ENCODE measurements around the gene PROZ. TPM values are rescaled to one million over a fixed set of nuclear protein-coding genes. Genes with fewer than 3 reads are reported as not detected.
A peak's percentile ranks its signal among the peaks of the same experiment; 100 is the strongest.

PROZ gene
- total and polyA plus RNA-seq, 2 of the 13 experiments (the other 11 are each of a cell fraction or from before 2014, with no cell fraction given) = 5.6 to 22.5 TPM

DNA sequence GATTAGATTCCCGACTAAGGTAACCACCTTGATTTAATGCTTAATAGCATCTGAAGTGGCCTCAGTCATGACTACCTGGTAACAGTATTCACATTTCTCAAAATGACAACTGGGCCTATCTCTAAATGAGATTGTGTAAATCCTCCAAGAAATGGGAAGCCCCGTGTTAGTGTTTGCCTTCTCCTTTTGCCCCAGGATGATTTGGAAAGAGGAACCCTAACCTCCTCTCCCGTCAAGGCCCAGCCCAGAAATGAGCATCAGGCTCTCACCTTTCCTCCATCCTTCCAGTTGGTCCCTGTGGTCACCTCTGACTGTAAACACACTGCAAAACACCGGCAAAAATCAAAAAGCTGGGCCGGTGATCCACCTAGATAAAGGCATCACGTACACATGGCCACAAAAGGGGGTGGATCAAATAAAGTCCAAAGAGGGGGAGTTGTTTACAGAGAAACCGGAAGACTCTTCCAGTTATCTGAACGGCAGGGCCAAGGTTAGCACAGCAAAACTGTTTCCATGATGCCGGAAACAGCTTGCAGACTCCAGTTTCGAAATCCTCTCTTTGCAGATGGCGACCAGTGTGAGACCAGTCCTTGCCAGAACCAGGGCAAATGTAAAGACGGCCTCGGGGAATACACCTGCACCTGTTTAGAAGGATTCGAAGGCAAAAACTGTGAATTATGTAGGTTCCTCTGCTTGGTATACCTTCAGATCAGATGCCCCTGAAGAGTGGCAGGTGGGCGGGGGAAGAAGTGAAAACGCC lies 19.5 kb upstream of the PROZ start (continued):
- TF ChIP-seq, protein P1, sequence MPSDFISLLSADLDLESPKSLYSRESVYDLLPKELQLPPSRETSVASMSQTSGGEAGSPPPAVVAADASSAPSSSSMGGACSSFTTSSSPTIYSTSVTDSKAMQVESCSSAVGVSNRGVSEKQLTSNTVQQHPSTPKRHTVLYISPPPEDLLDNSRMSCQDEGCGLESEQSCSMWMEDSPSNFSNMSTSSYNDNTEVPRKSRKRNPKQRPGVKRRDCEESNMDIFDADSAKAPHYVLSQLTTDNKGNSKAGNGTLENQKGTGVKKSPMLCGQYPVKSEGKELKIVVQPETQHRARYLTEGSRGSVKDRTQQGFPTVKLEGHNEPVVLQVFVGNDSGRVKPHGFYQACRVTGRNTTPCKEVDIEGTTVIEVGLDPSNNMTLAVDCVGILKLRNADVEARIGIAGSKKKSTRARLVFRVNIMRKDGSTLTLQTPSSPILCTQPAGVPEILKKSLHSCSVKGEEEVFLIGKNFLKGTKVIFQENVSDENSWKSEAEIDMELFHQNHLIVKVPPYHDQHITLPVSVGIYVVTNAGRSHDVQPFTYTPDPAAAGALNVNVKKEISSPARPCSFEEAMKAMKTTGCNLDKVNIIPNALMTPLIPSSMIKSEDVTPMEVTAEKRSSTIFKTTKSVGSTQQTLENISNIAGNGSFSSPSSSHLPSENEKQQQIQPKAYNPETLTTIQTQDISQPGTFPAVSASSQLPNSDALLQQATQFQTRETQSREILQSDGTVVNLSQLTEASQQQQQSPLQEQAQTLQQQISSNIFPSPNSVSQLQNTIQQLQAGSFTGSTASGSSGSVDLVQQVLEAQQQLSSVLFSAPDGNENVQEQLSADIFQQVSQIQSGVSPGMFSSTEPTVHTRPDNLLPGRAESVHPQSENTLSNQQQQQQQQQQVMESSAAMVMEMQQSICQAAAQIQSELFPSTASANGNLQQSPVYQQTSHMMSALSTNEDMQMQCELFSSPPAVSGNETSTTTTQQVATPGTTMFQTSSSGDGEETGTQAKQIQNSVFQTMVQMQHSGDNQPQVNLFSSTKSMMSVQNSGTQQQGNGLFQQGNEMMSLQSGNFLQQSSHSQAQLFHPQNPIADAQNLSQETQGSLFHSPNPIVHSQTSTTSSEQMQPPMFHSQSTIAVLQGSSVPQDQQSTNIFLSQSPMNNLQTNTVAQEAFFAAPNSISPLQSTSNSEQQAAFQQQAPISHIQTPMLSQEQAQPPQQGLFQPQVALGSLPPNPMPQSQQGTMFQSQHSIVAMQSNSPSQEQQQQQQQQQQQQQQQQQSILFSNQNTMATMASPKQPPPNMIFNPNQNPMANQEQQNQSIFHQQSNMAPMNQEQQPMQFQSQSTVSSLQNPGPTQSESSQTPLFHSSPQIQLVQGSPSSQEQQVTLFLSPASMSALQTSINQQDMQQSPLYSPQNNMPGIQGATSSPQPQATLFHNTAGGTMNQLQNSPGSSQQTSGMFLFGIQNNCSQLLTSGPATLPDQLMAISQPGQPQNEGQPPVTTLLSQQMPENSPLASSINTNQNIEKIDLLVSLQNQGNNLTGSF (CRISPR knock-in tag; IDR thresholded peaks at IDR 0.05) = no peak
- peak; percentile 65; the same call in 1 of the 2 replicates for TF ChIP-seq ZNF335 (CRISPR knock-in tag; IDR thresholded peaks at IDR 0.05)
- TF ChIP-seq ZBTB20 (CRISPR knock-in tag; IDR thresholded peaks at IDR 0.05; ENCODE audit: borderline replicate concordance, low read depth) = peak; percentile 82; the same call in 1 of the 2 replicates
- peak; percentile 79; the same call in 1 of the 2 replicates for TF ChIP-seq ZNF564 (CRISPR knock-in tag; IDR thresholded peaks at IDR 0.05)
- TF ChIP-seq CHD4 (IDR thresholded peaks at IDR 0.05; ENCODE audit: borderline replicate concordance, low read length) = no peak
- TF ChIP-seq ZNF782 (CRISPR knock-in tag; IDR thresholded peaks at IDR 0.05; ENCODE audit: borderline replicate concordance) = no peak
- TF ChIP-seq MAZ (IDR thresholded peaks at IDR 0.05; ENCODE audit: borderline replicate concordance, low read depth, low read length) = no peak
- peak; percentile 46 for TF ChIP-seq MAZ (CRISPR knock-in tag; IDR thresholded peaks at IDR 0.05; ENCODE audit: low read depth)
- no peak for TF ChIP-seq PHB2 (IDR thresholded peaks at IDR 0.05; ENCODE audit: partially characterized antibody)
- TF ChIP-seq, protein P2, sequence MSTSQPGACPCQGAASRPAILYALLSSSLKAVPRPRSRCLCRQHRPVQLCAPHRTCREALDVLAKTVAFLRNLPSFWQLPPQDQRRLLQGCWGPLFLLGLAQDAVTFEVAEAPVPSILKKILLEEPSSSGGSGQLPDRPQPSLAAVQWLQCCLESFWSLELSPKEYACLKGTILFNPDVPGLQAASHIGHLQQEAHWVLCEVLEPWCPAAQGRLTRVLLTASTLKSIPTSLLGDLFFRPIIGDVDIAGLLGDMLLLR (CRISPR knock-in tag; IDR thresholded peaks at IDR 0.05) = 0 out of 2 replicates have a peak, but pooled peaks have one; percentile 69
- peak; percentile 89 for TF ChIP-seq CREM (IDR thresholded peaks at IDR 0.05)
- no peak for TF ChIP-seq CREM (CRISPR knock-in tag; IDR thresholded peaks at IDR 0.05)
- peak; percentile 86; the same call in 1 of the 2 replicates for TF ChIP-seq KLF15 (CRISPR knock-in tag; IDR thresholded peaks at IDR 0.05; ENCODE audit: borderline replicate concordance)
- TF ChIP-seq TSC22D2 (CRISPR knock-in tag; IDR thresholded peaks at IDR 0.05; ENCODE audit: borderline replicate concordance) = 0 out of 2 replicates have a peak, but pooled peaks have one; percentile 53
- peak; percentile 97; the same call in 1 of the 2 replicates for TF ChIP-seq ZNF747 (CRISPR knock-in tag; IDR thresholded peaks at IDR 0.05; ENCODE audit: borderline replicate concordance)
- TF ChIP-seq NFYB (CRISPR knock-in tag; IDR thresholded peaks at IDR 0.05) = no peak
- TF ChIP-seq HOXA3 (CRISPR knock-in tag; IDR thresholded peaks at IDR 0.05) = peak; percentile 94
- peak; percentile 65; the same call in 1 of the 2 replicates for TF ChIP-seq ZNF629 (CRISPR knock-in tag; conservative IDR thresholded peaks at IDR 0.05)
- peak; percentile 92 for TF ChIP-seq PPARG (CRISPR knock-in tag; conservative IDR thresholded peaks at IDR 0.05)
- TF ChIP-seq EED (CRISPR knock-in tag; IDR thresholded peaks at IDR 0.05) = no peak
- TF ChIP-seq, protein P3, sequence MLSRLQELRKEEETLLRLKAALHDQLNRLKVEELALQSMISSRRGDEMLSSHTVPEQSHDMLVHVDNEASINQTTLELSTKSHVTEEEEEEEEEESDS (CRISPR knock-in tag; IDR thresholded peaks at IDR 0.05; ENCODE audit: borderline replicate concordance) = no peak
- TF ChIP-seq SMARCE1 (IDR thresholded peaks at IDR 0.05; ENCODE audit: borderline replicate concordance) = no peak
- TF ChIP-seq NFE2L2 (IDR thresholded peaks at IDR 0.05; ENCODE audit: low read length) = no peak
- TF ChIP-seq, protein P4, sequence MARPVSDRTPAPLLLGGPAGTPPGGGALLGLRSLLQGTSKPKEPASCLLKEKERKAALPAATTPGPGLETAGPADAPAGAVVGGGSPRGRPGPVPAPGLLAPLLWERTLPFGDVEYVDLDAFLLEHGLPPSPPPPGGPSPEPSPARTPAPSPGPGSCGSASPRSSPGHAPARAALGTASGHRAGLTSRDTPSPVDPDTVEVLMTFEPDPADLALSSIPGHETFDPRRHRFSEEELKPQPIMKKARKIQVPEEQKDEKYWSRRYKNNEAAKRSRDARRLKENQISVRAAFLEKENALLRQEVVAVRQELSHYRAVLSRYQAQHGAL (CRISPR knock-in tag; IDR thresholded peaks at IDR 0.05; ENCODE audit: not compliant biosample characterization) = peak; percentile 81
- no peak for TF ChIP-seq NFKB2 (CRISPR knock-in tag; IDR thresholded peaks at IDR 0.05; ENCODE audit: borderline replicate concordance)

Measured in HepG2 (cell line).